ENCODE data around the gene CNDP2.

Gene CNDP2

GRCh38 chr18:74479486-74480148 is 16.5 kb upstream of the CNDP2 start:
- no peak for DNase-seq (ENCODE audit: low spot score in 2 of 2)
- Histone ChIP-seq H3K9me3 (no peaks in the 10 kb centered on the region), H3K4me3 (no peak overlapping the region), H3K4me1 (no peaks in the 10 kb centered on the region), H3K27me3 (ENCODE audit: low read depth) (no peaks in the 10 kb centered on the region), H3K36me3 (replicated peaks) (no peaks in the 10 kb centered on the region)
- in situ Hi-C loops (cut with MboI; ENCODE audit: low sequenced_read_pairs): loop anchor here (25.0 kb wide), 1 partner anchor 292 kb away; no protein-coding TSS in a partner anchor

GRCh38 chr18:74480149-74480651 is 16.0 kb upstream of the CNDP2 start:
- no peaks in the 10 kb centered on the region for H3K4me1 ChIP-seq
- H3K27me3 ChIP-seq (ENCODE audit: low read depth): no peaks in the 10 kb centered on the region
- DNase-seq (ENCODE audit: low spot score in 2 of 2): no peak
- H3K9me3 ChIP-seq: no peaks in the 10 kb centered on the region
- H3K36me3 ChIP-seq (replicated peaks): no peaks in the 10 kb centered on the region
- in situ Hi-C loops (cut with MboI; ENCODE audit: low sequenced_read_pairs): loop anchor here (25.0 kb wide), 1 partner anchor 293 kb away; no protein-coding TSS in a partner anchor
- no peak overlapping the region for H3K4me3 ChIP-seq

GRCh38 chr18:74482697-74483096 is 13.5 kb upstream of the CNDP2 start:
- DNase-seq (ENCODE audit: low spot score in 2 of 2): no peak
- H3K4me3 ChIP-seq: no peak overlapping the region
- H3K9me3 ChIP-seq: no peaks in the 10 kb centered on the region
- H3K4me1 ChIP-seq: no peaks in the 10 kb centered on the region
- in situ Hi-C loops (cut with MboI; ENCODE audit: low sequenced_read_pairs): loop anchor here (25.0 kb wide), 1 partner anchor 295 kb away; no protein-coding TSS in a partner anchor
- no peaks in the 10 kb centered on the region for H3K36me3 ChIP-seq (replicated peaks)
- no peaks in the 10 kb centered on the region for H3K27me3 ChIP-seq (ENCODE audit: low read depth)

GRCh38 chr18:74486119-74486849 is 9.9 kb upstream of the CNDP2 start:
- no peak for DNase-seq (ENCODE audit: low spot score in 2 of 2)
- H3K9me3 ChIP-seq: no peaks in the 10 kb centered on the region
- no peak overlapping the region for H3K4me3 ChIP-seq
- no peaks in the 10 kb centered on the region for H3K36me3 ChIP-seq (replicated peaks)
- in situ Hi-C loops (cut with MboI; ENCODE audit: low sequenced_read_pairs): loop anchor here (25.0 kb wide), 1 partner anchor 299 kb away; no protein-coding TSS in a partner anchor
- H3K27me3 ChIP-seq (ENCODE audit: low read depth): no peaks in the 10 kb centered on the region
- H3K4me1 ChIP-seq: no peaks in the 10 kb centered on the region

GRCh38 chr18:74488354-74488753 is 7.8 kb upstream of the CNDP2 start:
- Histone ChIP-seq H3K4me1 (no peaks in the 10 kb centered on the region), H3K27me3 (ENCODE audit: low read depth) (no peaks in the 10 kb centered on the region), H3K36me3 (replicated peaks) (no peaks in the 10 kb centered on the region), H3K9me3 (no peaks in the 10 kb centered on the region), H3K4me3 (no peak overlapping the region)
- no peak for DNase-seq (ENCODE audit: low spot score in 2 of 2)
- in situ Hi-C loops (cut with MboI; ENCODE audit: low sequenced_read_pairs): loop anchor here (25.0 kb wide), 1 partner anchor 301 kb away; no protein-coding TSS in a partner anchor

GRCh38 chr18:74488864-74489263 is 7.3 kb upstream of the CNDP2 start:
- in situ Hi-C loops (cut with MboI; ENCODE audit: low sequenced_read_pairs): loop anchor here (25.0 kb wide), 1 partner anchor 302 kb away; no protein-coding TSS in a partner anchor
- no peaks in the 10 kb centered on the region for H3K4me1 ChIP-seq

GRCh38 chr18:74489676-74490075 is 6.5 kb upstream of the CNDP2 start:
- Histone ChIP-seq H3K27me3 (ENCODE audit: low read depth) (no peaks in the 10 kb centered on the region), H3K36me3 (replicated peaks) (no peaks in the 10 kb centered on the region), H3K4me1 (no peaks in the 10 kb centered on the region), H3K9me3 (no peaks in the 10 kb centered on the region), H3K4me3 (no peak overlapping the region)
- DNase-seq (ENCODE audit: low spot score in 2 of 2): no peak
- in situ Hi-C loops (cut with MboI; ENCODE audit: low sequenced_read_pairs): loop anchor here (25.0 kb wide), 1 partner anchor 302 kb away; no protein-coding TSS in a partner anchor

More at GRCh38 chr18:74488864-74489263, 7.3 kb upstream of the CNDP2 start:
- H3K9me3 ChIP-seq: no peaks in the 10 kb centered on the region
- no peak overlapping the region for H3K4me3 ChIP-seq
- no peaks in the 10 kb centered on the region for H3K27me3 ChIP-seq (ENCODE audit: low read depth)
- no peaks in the 10 kb centered on the region for H3K36me3 ChIP-seq (replicated peaks)
- DNase-seq (ENCODE audit: low spot score in 2 of 2): no peak

- in situ Hi-C loops (cut with MboI; ENCODE audit: low sequenced_read_pairs): loop anchor here (25.0 kb wide), 1 partner anchor 305 kb away; no protein-coding TSS in a partner anchor
- Histone ChIP-seq H3K27me3 (ENCODE audit: low read depth) (no peaks in the 10 kb centered on the region), H3K9me3 (no peaks in the 10 kb centered on the region), H3K4me3 (no peak overlapping the region), H3K36me3 (replicated peaks) (no peaks in the 10 kb centered on the region; the same call in 1 of the 2 replicates), H3K4me1 (no peaks in the 10 kb centered on the region; the same call in 1 of the 2 replicates)
- DNase-seq (ENCODE audit: low spot score in 2 of 2): no peak
These were observed 3.9 kb upstream of the CNDP2 start for GRCh38 chr18:74492259-74492658.

GRCh38 chr18:74493689-74494088 is 2.5 kb upstream of the CNDP2 start:
- H3K9me3 ChIP-seq: no peaks in the 10 kb centered on the region
- no peak overlapping the region for H3K4me3 ChIP-seq
- in situ Hi-C loops (cut with MboI; ENCODE audit: low sequenced_read_pairs): loop anchor here (25.0 kb wide), 1 partner anchor 306 kb away; no protein-coding TSS in a partner anchor
- peak in 1 of 2 experiments; percentile 29 for DNase-seq (ENCODE audit: low spot score in 2 of 2)
- H3K36me3 ChIP-seq (replicated peaks): no peaks in the 10 kb centered on the region; the same call in none of the 2 replicates
- H3K4me1 ChIP-seq: no peaks in the 10 kb centered on the region; the same call in 1 of the 2 replicates
- no peaks in the 10 kb centered on the region for H3K27me3 ChIP-seq (ENCODE audit: low read depth)

GRCh38 chr18:74494514-74494913 is 1.6 kb upstream of the CNDP2 start:
- Histone ChIP-seq H3K9me3 (no peaks in the 10 kb centered on the region), H3K4me1 (no peaks in the 10 kb centered on the region; the same call in 1 of the 2 replicates), H3K36me3 (replicated peaks) (no peaks in the 10 kb centered on the region; the same call in none of the 2 replicates), H3K27me3 (ENCODE audit: low read depth) (no peaks in the 10 kb centered on the region), H3K4me3 (no peak overlapping the region)
- in situ Hi-C loops (cut with MboI; ENCODE audit: low sequenced_read_pairs): loop anchor here (25.0 kb wide), 1 partner anchor 307 kb away; no protein-coding TSS in a partner anchor
- DNase-seq (ENCODE audit: low spot score in 2 of 2): no peak

- Histone ChIP-seq H3K4me1 (no peaks in the 10 kb centered on the region; the same call in 1 of the 2 replicates), H3K36me3 (replicated peaks) (peaks cover 12% of the 10 kb centered on the region), H3K9me3 (no peaks in the 10 kb centered on the region), H3K4me3 (peak overlapping the region; percentile 90), H3K27me3 (ENCODE audit: low read depth) (no peaks in the 10 kb centered on the region)
- in situ Hi-C loops (cut with MboI; ENCODE audit: low sequenced_read_pairs): loop anchor here (25.0 kb wide), 1 partner anchor 309 kb away; no protein-coding TSS in a partner anchor
- peak; percentile 41 to 76 for DNase-seq (ENCODE audit: low spot score in 2 of 2)
These were observed 553 bp downstream of the CNDP2 start for GRCh38 chr18:74496508-74497323.

GRCh38 chr18:74497324-74497676 is 1.1 kb downstream of the CNDP2 start:
- Histone ChIP-seq H3K9me3 (no peaks in the 10 kb centered on the region), H3K4me1 (no peaks in the 10 kb centered on the region; the same call in 1 of the 2 replicates), H3K4me3 (peak overlapping the region; percentile 90), H3K36me3 (replicated peaks) (peaks cover 17% of the 10 kb centered on the region), H3K27me3 (ENCODE audit: low read depth) (no peaks in the 10 kb centered on the region)
- in situ Hi-C loops (cut with MboI; ENCODE audit: low sequenced_read_pairs): loop anchor here (25.0 kb wide), 1 partner anchor 310 kb away; no protein-coding TSS in a partner anchor
- no peak for DNase-seq (ENCODE audit: low spot score in 2 of 2)

GRCh38 chr18:74497778-74498177 is 1.6 kb downstream of the CNDP2 start:
- no peaks in the 10 kb centered on the region; the same call in 1 of the 2 replicates for H3K4me1 ChIP-seq
- peaks cover 20% of the 10 kb centered on the region for H3K36me3 ChIP-seq (replicated peaks)
- no peaks in the 10 kb centered on the region for H3K9me3 ChIP-seq
- in situ Hi-C loops (cut with MboI; ENCODE audit: low sequenced_read_pairs): loop anchor here (25.0 kb wide), 1 partner anchor 310 kb away; no protein-coding TSS in a partner anchor
- H3K27me3 ChIP-seq (ENCODE audit: low read depth): no peaks in the 10 kb centered on the region
- no peak for DNase-seq (ENCODE audit: low spot score in 2 of 2)
- H3K4me3 ChIP-seq: no peak overlapping the region

Data from HAP-1 (cell line).